Ovary (tissue), 9 donors: Measurements from ENCODE around the gene ELP2. TPM values are rescaled to one million over a fixed set of nuclear protein-coding genes. Genes with fewer than 3 reads are reported as not detected.
"Not testable (repeated sequence)": the region's sequence is repeated elsewhere in the genome, so short reads cannot be mapped to it uniquely, and the experiment has no call there.

ENCODE experiments used
- DNase-seq, 5 donors: peaks; one replicate each; pipeline ENCODE4 v3.0.0-alpha.2; 2019 to 2020
- H3K27ac ChIP-seq, 2 donors: fragments of 200-600 bp; one replicate each; pipeline versions ENCODE4 v1.5.1 to v1.8.0; 2019 to 2022
- H3K27me3 ChIP-seq: fragments of 200-600 bp; one replicate; pipeline ENCODE4 v1.8.0; 2022
- H3K36me3 ChIP-seq: fragments of 200-600 bp; sonication (generic); one replicate; pipeline ENCODE4 v1.5.1; 2019
- H3K4me1 ChIP-seq: one replicate; pipeline ENCODE4 v1.8.1; 2013; ENCODE audit warnings: mild to moderate bottlenecking, moderate library complexity; ENCODE audit not compliant: insufficient read depth
- H3K4me3 ChIP-seq: fragments of 200-600 bp; sonication (generic); one replicate; pipeline ENCODE4 v1.5.1; 2017
- H3K9me3 ChIP-seq, 2 donors: fragments of 200-600 bp in 1 of 2; sonication (generic) in 1 of 2; one replicate each; pipeline versions ENCODE4 v1.5.1 to v1.8.1; 2013 to 2019; ENCODE audit warnings: mild to moderate bottlenecking in 1 of 2, moderate library complexity in 1 of 2
- EP300 ChIP-seq: sonication (generic); formaldehyde crosslinking; IDR thresholded peaks from one replicate; pipeline ENCODE4 v1.6.1; 2017; ENCODE audit warnings: antibody characterized with exemption
- POLR2A ChIP-seq: fragments of 450-650 bp; IDR thresholded peaks from one replicate; pipeline ENCODE4 v1.6.1; 2017; ENCODE audit warnings: antibody characterized with exemption, mild to moderate bottlenecking, moderate library complexity
- WGBS, 3 donors: extraction: QIAGEN DNeasy Blood & Tissue Kit in 1 of 3; methylation state at CpG; one replicate each; pipeline versions ENCODE4 v1.1.5 to v1.1.7; 2013 to 2017; 5-methylcytosine and 5-hydroxymethylcytosine counted together
- intact Hi-C, 4 donors: fragments of 100-400 bp; cut with DNase I; formaldehyde crosslinking; loops; one replicate each; pipeline versions ENCODE4 v1.11.0 to v1.15.1; 2022 to 2023
- polyA plus RNA-seq, 2 donors: library from polyadenylated mRNA; stranded (reverse); fragments of 200-250 nt in 1 of 2; fragments of 350-450 nt in 1 of 2; fragmentation: Illumina TruSeq in 1 of 2; extraction: RNeasy Lipid Tissue Mini Kit (QIAGEN cat#74804) in 1 of 2; gene quantifications; one replicate each; pipeline ENCODE4 v1.2.3, GENCODE V29; 2013 to 2014
- total RNA-seq, 7 donors: library from RNA; depleted of rRNA in 2 of 7; stranded (reverse); fragments of >200 nt in 2 of 7; fragmentation: NEBNext Ultra II Directional in 3 of 7; extraction: Animal tissue kit (Norgen Biotek cat#: 25700) in 3 of 7; gene quantifications; one replicate each; pipeline versions ENCODE4 v1.1.0 to v1.2.4, GENCODE V29; 2016 to 2023
- TF ChIP-seq, protein P1 (sequence below), 3 donors: fragments of 450-650 bp in 2 of 3; fragments of 200-600 bp in 1 of 3; IDR thresholded peaks; one replicate each; pipeline versions ENCODE4 v1.5.1 to v1.8.0; 2016 to 2022; ENCODE audit warnings: antibody characterized with exemption in 3 of 3, mild to moderate bottlenecking in 1 of 3
- donor health status: DM: no; HTN: no; CAD: no; lungs with moderate emphysema.
- donor health status: DM: no; HTN: no; CAD: no.
- donor health status: Bipolar disorder and iron deficiency.
- donor health status: DM: yes; HTN: yes; CAD: no.
- donor health status: DM: no; HTN: no; CAD: no.
- donor health status: DM: yes; HTN: yes; CAD: no.

Gene ELP2
- total and polyA plus RNA-seq, 9 donors, result 63.6 to 144 (median 105) TPM

DNA sequence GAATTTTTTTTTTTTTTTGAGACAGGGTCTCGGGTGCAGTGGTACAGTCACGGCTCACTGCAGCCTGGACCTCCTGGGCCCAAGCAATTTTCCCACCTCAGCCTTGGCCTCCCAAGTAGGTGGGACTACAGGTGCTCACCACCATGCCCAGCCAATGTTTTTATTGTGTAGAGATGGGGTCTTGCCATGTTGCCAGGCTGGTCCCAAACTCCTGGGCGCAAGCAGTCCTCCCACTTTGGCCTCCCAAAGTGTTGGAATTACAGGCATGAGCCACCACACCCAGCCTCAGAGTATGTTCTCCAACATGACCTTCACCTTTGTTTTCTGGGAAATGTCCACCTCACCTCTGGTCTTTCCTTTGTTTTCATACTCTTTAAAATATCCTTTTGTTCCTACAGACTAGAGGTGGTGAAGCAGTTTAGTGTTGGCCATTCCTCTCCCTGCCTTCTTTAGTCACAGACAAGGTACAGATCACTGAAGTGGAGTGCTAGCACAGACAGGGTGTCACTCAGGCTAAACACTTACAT is 38.1 kb downstream of the ELP2 start:
- TF ChIP-seq, protein P1, sequence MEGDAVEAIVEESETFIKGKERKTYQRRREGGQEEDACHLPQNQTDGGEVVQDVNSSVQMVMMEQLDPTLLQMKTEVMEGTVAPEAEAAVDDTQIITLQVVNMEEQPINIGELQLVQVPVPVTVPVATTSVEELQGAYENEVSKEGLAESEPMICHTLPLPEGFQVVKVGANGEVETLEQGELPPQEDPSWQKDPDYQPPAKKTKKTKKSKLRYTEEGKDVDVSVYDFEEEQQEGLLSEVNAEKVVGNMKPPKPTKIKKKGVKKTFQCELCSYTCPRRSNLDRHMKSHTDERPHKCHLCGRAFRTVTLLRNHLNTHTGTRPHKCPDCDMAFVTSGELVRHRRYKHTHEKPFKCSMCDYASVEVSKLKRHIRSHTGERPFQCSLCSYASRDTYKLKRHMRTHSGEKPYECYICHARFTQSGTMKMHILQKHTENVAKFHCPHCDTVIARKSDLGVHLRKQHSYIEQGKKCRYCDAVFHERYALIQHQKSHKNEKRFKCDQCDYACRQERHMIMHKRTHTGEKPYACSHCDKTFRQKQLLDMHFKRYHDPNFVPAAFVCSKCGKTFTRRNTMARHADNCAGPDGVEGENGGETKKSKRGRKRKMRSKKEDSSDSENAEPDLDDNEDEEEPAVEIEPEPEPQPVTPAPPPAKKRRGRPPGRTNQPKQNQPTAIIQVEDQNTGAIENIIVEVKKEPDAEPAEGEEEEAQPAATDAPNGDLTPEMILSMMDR (IDR thresholded peaks at IDR 0.05), result no peak
- no peak for TF ChIP-seq EP300
- no peak for TF ChIP-seq POLR2A
- 92 to 99% (median 98%) methylated on average over 3 of the region's 3 CpGs for WGBS, 3 donors

DNA sequence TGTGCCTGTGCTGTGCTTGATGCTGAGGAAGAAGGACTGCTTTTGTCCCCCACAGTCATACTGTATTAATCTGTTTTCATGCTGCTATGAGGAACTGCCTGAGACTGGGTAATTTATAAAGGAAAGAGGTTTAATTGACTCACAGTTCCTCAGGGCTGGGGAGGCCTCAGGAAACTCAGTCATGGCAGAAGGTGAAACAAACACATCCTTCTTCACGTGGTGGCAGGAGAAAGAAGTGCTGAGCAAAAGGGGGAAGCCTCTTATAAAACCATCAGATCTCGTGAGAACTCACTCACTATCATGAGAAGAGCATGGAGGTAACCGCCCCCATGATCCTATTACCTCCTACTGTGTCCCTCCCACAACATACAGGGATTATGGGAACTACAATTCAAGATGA is 38.6 kb downstream of the ELP2 start:
- H3K4me3 ChIP-seq, H3K27me3 ChIP-seq, intact Hi-C loops, DNase-seq, H3K27ac ChIP-seq, H3K9me3 ChIP-seq, H3K36me3 ChIP-seq, H3K4me1 ChIP-seq: not testable (repeated sequence)
- 84 to 88% (median 85%) methylated on average over 3 of the region's 3 CpGs for WGBS, 3 donors

More for the DNA sequence above, 38.1 kb downstream of the ELP2 start:
- Histone ChIP-seq H3K27me3 (no peaks in the 10 kb centered on the region), H3K4me3 (no peak overlapping the region), H3K36me3 (no peaks in the 10 kb centered on the region), H3K9me3 (no peaks in the 10 kb centered on the region), H3K4me1 (no peaks in the 10 kb centered on the region), H3K27ac (no peak overlapping the region)
- intact Hi-C loops, result no loop called here
- no peak for DNase-seq

DNA sequence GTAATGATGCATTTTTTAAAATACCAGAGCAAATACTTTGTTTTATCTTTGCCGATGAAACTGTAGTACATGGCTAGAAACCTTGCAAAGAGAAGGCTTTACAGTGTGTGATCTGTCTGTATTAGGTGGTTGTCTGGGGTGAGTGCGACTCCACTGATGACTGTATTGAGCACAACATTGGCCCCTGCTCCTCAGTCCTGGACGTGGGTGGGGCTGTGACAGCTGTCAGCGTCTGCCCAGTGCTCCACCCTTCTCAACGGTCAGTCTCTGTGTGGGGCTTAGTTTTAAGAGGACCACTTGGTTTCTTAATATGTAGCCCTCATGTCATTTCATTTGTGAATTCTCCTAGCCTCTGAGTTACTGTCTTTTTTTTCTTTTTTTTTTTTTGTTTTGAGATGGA is 40.2 kb downstream of the ELP2 start:
- Histone ChIP-seq H3K36me3 (no peaks in the 10 kb centered on the region), H3K9me3 (no peaks in the 10 kb centered on the region), H3K4me1 (no peaks in the 10 kb centered on the region), H3K27ac (no peak overlapping the region), H3K4me3 (no peak overlapping the region), H3K27me3 (no peaks in the 10 kb centered on the region)
- TF ChIP-seq EP300 (no peak), POLR2A (no peak)
- TF ChIP-seq, protein P1 (IDR thresholded peaks at IDR 0.05), result no peak
- no peak for DNase-seq
- WGBS, 3 donors, result 75 to 83% (median 79%) methylated on average over 5 of the region's 5 CpGs
- intact Hi-C loops, result loop anchor here in 1 of 4 donors (10.0 kb wide), 1 partner anchor 1285 kb away; no protein-coding TSS in a partner anchor

DNA sequence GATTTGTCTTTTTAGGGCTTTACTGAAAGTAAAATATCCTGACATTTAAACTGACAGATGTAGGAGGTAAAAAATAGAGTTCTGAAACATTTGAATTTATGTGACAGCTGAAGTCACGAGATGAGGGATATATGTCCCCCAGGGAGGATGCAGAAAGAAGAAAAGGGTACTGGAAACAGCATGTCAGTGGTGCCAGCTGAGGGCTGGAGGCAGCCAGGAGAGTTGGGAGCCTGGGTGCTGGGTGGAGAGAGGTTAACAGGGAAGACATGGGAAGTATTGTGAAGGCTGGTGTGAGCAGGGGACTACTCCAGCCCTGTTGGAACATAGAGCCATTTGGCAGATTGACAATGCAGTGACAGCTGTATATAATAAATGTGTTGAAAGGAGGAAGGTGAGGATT is 45.8 kb downstream of the ELP2 start:
- intact Hi-C loops, result loop anchor here in 1 of 4 donors (10.0 kb wide), 1 partner anchor 1279 kb away; no protein-coding TSS in a partner anchor
- H3K36me3 ChIP-seq, result no peaks in the 10 kb centered on the region

DNA sequence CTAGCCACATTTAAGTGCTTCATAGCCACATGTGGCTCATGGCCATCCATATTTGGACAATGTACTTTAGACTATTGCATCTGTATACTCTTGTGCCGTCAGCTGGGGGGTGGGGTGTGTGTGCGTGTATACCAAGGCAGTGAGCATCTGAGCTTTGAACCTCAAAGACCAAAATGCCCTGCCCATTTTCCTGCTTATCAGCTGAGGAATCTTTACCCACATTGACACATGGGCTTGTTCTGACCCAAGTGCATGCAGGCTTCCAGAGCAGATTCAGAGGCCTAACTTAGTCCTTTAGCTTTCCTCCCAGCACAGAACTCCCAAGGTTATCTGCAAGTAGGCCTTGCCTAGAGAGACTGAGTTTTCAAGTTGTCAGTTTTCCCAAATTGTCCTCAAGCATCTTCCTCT is 46.5 kb downstream of the ELP2 start:
- Histone ChIP-seq H3K27me3 (no peaks in the 10 kb centered on the region), H3K4me1 (peaks cover 9% of the 10 kb centered on the region), H3K27ac (no peak overlapping the region), H3K9me3 (no peaks in the 10 kb centered on the region), H3K36me3 (no peaks in the 10 kb centered on the region), H3K4me3 (no peak overlapping the region)
- 93 to 97% (median 95%) methylated on average over 2 of the region's 2 CpGs for WGBS, 3 donors
- TF ChIP-seq, protein P1 (IDR thresholded peaks at IDR 0.05), result no peak
- no peak for TF ChIP-seq POLR2A
- TF ChIP-seq EP300, result no peak
- intact Hi-C loops, result loop anchor here in 1 of 4 donors (10.0 kb wide), 1 partner anchor 1279 kb away; no protein-coding TSS in a partner anchor
- DNase-seq, result no peak

More for the DNA sequence above, 45.8 kb downstream of the ELP2 start:
- Histone ChIP-seq H3K9me3 (no peaks in the 10 kb centered on the region), H3K4me3 (no peak overlapping the region), H3K4me1 (peaks cover 6% of the 10 kb centered on the region), H3K27me3 (no peaks in the 10 kb centered on the region), H3K27ac (peak overlapping the region in 1 of 2 donors; percentile 34)
- WGBS, 3 donors, result 81 to 94% (median 92%) methylated on average over 1 of the region's 1 CpG
- DNase-seq, result no peak
- TF ChIP-seq POLR2A, result no peak
